SJCRH30 (cell line): ENCODE results near the gene SMG7. TPM values are rescaled to one million over a fixed set of nuclear protein-coding genes. Genes with fewer than 3 reads are reported as not detected.

Experiments
- DNase-seq, 2 experiments: peaks; one replicate each; pipeline ENCODE4 v3.0.0-alpha.2; 2015 to 2020
- H3K27ac ChIP-seq: fragments of 250-450 bp; sonication (Bioruptor Pico); 2 replicates; pipeline ENCODE4 v1.5.1; 2020; ENCODE audit warnings: mild to moderate bottlenecking, moderate library complexity
- H3K27me3 ChIP-seq: fragments of 250-450 bp; sonication (Bioruptor Pico); 2 replicates; pipeline ENCODE4 v1.5.1; 2020; ENCODE audit warnings: mild to moderate bottlenecking, moderate library complexity
- H3K36me3 ChIP-seq: fragments of 250-450 bp; sonication (Bioruptor Pico); 2 replicates; pipeline ENCODE4 v1.5.1; 2020; ENCODE audit warnings: mild to moderate bottlenecking, moderate library complexity
- H3K4me1 ChIP-seq: fragments of 250-450 bp; sonication (Bioruptor Pico); 2 replicates; pipeline ENCODE4 v1.5.1; 2020; ENCODE audit warnings: mild to moderate bottlenecking, moderate library complexity
- H3K4me3 ChIP-seq: fragments of 250-450 bp; sonication (Bioruptor Pico); 2 replicates; pipeline ENCODE4 v1.5.1; 2020; ENCODE audit warnings: mild to moderate bottlenecking, moderate library complexity
- H3K9me3 ChIP-seq: fragments of 250-450 bp; sonication (Bioruptor Pico); replicated peaks from 2 replicates; pipeline ENCODE4 v1.5.1; 2020; ENCODE audit warnings: mild to moderate bottlenecking, moderate library complexity
- total RNA-seq: library from RNA; depleted of rRNA; stranded (reverse); fragments of >200 nt; shearing (Covaris generic); gene quantifications from 2 replicates; pipeline ENCODE4 v1.2.3, GENCODE V29; 2014

The SMG7 gene
- total RNA-seq, 1 experiment from 2014 or later: 19.1 TPM

- Histone ChIP-seq H3K4me1 (peaks cover 7% of the 10 kb centered on the region; the same call in 1 of the 2 replicates), H3K4me3 (no peak overlapping the region), H3K36me3 (no peaks in the 10 kb centered on the region), H3K27ac (no peak overlapping the region), H3K9me3 (no peaks in the 10 kb centered on the region), H3K27me3 (no peaks in the 10 kb centered on the region)
- no peak for DNase-seq
Measured at GRCh38 chr1:183571678-183572268, 99.5 kb downstream of the SMG7 start.

- Histone ChIP-seq H3K27me3 (no peaks in the 10 kb centered on the region), H3K4me1 (peaks cover 4% of the 10 kb centered on the region; the same call in 1 of the 2 replicates), H3K4me3 (no peak overlapping the region), H3K36me3 (no peaks in the 10 kb centered on the region), H3K27ac (no peak overlapping the region), H3K9me3 (no peaks in the 10 kb centered on the region)
- DNase-seq: no peak
Measured at GRCh38 chr1:183572721-183573120, 100.4 kb downstream of the SMG7 start.

GRCh38 chr1:183575606-183576005 is 103.3 kb downstream of the SMG7 start:
- Histone ChIP-seq H3K4me3 (no peak overlapping the region), H3K9me3 (no peaks in the 10 kb centered on the region), H3K27me3 (no peaks in the 10 kb centered on the region), H3K36me3 (no peaks in the 10 kb centered on the region), H3K4me1 (no peaks in the 10 kb centered on the region), H3K27ac (no peak overlapping the region)
- peak in 1 of 2 experiments; percentile 24 for DNase-seq

GRCh38 chr1:183576537-183576936 is 104.2 kb downstream of the SMG7 start:
- Histone ChIP-seq H3K27me3 (no peaks in the 10 kb centered on the region), H3K4me1 (no peaks in the 10 kb centered on the region), H3K9me3 (no peaks in the 10 kb centered on the region), H3K27ac (no peak overlapping the region), H3K36me3 (no peaks in the 10 kb centered on the region), H3K4me3 (no peak overlapping the region)
- no peak for DNase-seq

GRCh38 chr1:183577897-183578465 is 105.7 kb downstream of the SMG7 start:
- Histone ChIP-seq H3K27ac (no peak overlapping the region), H3K36me3 (no peaks in the 10 kb centered on the region), H3K27me3 (no peaks in the 10 kb centered on the region), H3K4me3 (no peak overlapping the region), H3K9me3 (no peaks in the 10 kb centered on the region), H3K4me1 (no peaks in the 10 kb centered on the region)
- no peak for DNase-seq

GRCh38 chr1:183578856-183579255 is 106.6 kb downstream of the SMG7 start:
- Histone ChIP-seq H3K4me3 (no peak overlapping the region), H3K4me1 (no peaks in the 10 kb centered on the region), H3K9me3 (no peaks in the 10 kb centered on the region), H3K27ac (no peak overlapping the region), H3K27me3 (no peaks in the 10 kb centered on the region), H3K36me3 (no peaks in the 10 kb centered on the region)
- no peak for DNase-seq

- Histone ChIP-seq H3K36me3 (no peaks in the 10 kb centered on the region), H3K27ac (no peak overlapping the region), H3K4me1 (no peaks in the 10 kb centered on the region), H3K4me3 (no peak overlapping the region), H3K27me3 (no peaks in the 10 kb centered on the region), H3K9me3 (no peaks in the 10 kb centered on the region)
- peak; percentile 21 to 52 for DNase-seq
Measured at GRCh38 chr1:183580281-183580682, 108.0 kb downstream of the SMG7 start.

- H3K36me3 ChIP-seq: no peaks in the 10 kb centered on the region
- H3K27me3 ChIP-seq: no peaks in the 10 kb centered on the region
- H3K27ac ChIP-seq: no peak overlapping the region
- H3K9me3 ChIP-seq: no peaks in the 10 kb centered on the region
- H3K4me1 ChIP-seq: no peaks in the 10 kb centered on the region
- no peak overlapping the region for H3K4me3 ChIP-seq
- DNase-seq: no peak
Measured at GRCh38 chr1:183582021-183582713, 109.9 kb downstream of the SMG7 start.

- H3K4me3 ChIP-seq: no peak overlapping the region
- no peaks in the 10 kb centered on the region for H3K9me3 ChIP-seq
- H3K27ac ChIP-seq: no peak overlapping the region
- H3K27me3 ChIP-seq: no peaks in the 10 kb centered on the region
- H3K36me3 ChIP-seq: no peaks in the 10 kb centered on the region
- no peaks in the 10 kb centered on the region for H3K4me1 ChIP-seq
- no peak for DNase-seq
Measured at GRCh38 chr1:183583466-183583865, 111.2 kb downstream of the SMG7 start.

- no peak overlapping the region for H3K4me3 ChIP-seq
- H3K27ac ChIP-seq: no peak overlapping the region
- no peaks in the 10 kb centered on the region for H3K4me1 ChIP-seq
- no peaks in the 10 kb centered on the region for H3K36me3 ChIP-seq
- H3K9me3 ChIP-seq: no peaks in the 10 kb centered on the region
- H3K27me3 ChIP-seq: no peaks in the 10 kb centered on the region
- DNase-seq: no peak
Measured at GRCh38 chr1:183584147-183584546, 111.8 kb downstream of the SMG7 start.

- Histone ChIP-seq H3K9me3 (no peaks in the 10 kb centered on the region), H3K4me1 (no peaks in the 10 kb centered on the region), H3K4me3 (no peak overlapping the region), H3K27ac (no peak overlapping the region), H3K27me3 (no peaks in the 10 kb centered on the region), H3K36me3 (no peaks in the 10 kb centered on the region)
- no peak for DNase-seq
Measured at GRCh38 chr1:183585038-183585437, 112.7 kb downstream of the SMG7 start.

GRCh38 chr1:183586455-183586854 is 114.2 kb downstream of the SMG7 start:
- DNase-seq: no peak
- H3K27me3 ChIP-seq: no peaks in the 10 kb centered on the region
- H3K4me1 ChIP-seq: no peaks in the 10 kb centered on the region
- no peaks in the 10 kb centered on the region for H3K9me3 ChIP-seq
- H3K4me3 ChIP-seq: no peak overlapping the region
- no peaks in the 10 kb centered on the region for H3K36me3 ChIP-seq
- no peak overlapping the region for H3K27ac ChIP-seq

GRCh38 chr1:183586926-183587325 is 114.6 kb downstream of the SMG7 start:
- Histone ChIP-seq H3K27ac (no peak overlapping the region), H3K27me3 (no peaks in the 10 kb centered on the region), H3K36me3 (no peaks in the 10 kb centered on the region), H3K9me3 (no peaks in the 10 kb centered on the region), H3K4me1 (no peaks in the 10 kb centered on the region), H3K4me3 (no peak overlapping the region)
- no peak for DNase-seq

- H3K27ac ChIP-seq: no peak overlapping the region
- H3K9me3 ChIP-seq: no peaks in the 10 kb centered on the region
- H3K4me3 ChIP-seq: no peak overlapping the region
- H3K4me1 ChIP-seq: no peaks in the 10 kb centered on the region
- DNase-seq: no peak
- no peaks in the 10 kb centered on the region for H3K36me3 ChIP-seq
- H3K27me3 ChIP-seq: no peaks in the 10 kb centered on the region
Measured at GRCh38 chr1:183588827-183589226, 116.5 kb downstream of the SMG7 start.

- no peak overlapping the region for H3K27ac ChIP-seq
- no peaks in the 10 kb centered on the region for H3K9me3 ChIP-seq
- H3K4me1 ChIP-seq: no peaks in the 10 kb centered on the region
- no peaks in the 10 kb centered on the region for H3K27me3 ChIP-seq
- no peaks in the 10 kb centered on the region for H3K36me3 ChIP-seq
- no peak overlapping the region for H3K4me3 ChIP-seq
- DNase-seq: no peak
Measured at GRCh38 chr1:183589384-183589783, 117.1 kb downstream of the SMG7 start.

- H3K9me3 ChIP-seq: no peaks in the 10 kb centered on the region
- DNase-seq: no peak
- no peak overlapping the region for H3K4me3 ChIP-seq
Measured at GRCh38 chr1:183589874-183590243, 117.6 kb downstream of the SMG7 start.

More at GRCh38 chr1:183589874-183590243, 117.6 kb downstream of the SMG7 start:
- H3K27ac ChIP-seq: no peak overlapping the region
- H3K36me3 ChIP-seq: no peaks in the 10 kb centered on the region
- no peaks in the 10 kb centered on the region for H3K27me3 ChIP-seq
- no peaks in the 10 kb centered on the region for H3K4me1 ChIP-seq
